Bronchial epithelial cell (primary cell): Measurements from ENCODE around the gene TERT. TPM values are rescaled to one million over a fixed set of nuclear protein-coding genes. Genes with fewer than 3 reads are reported as not detected.

Experiments used
- DNase-seq: peaks from one replicate; pipeline ENCODE4 v3.0.0-alpha.2; 2010; ENCODE audit warnings: low read depth
- FAIRE-seq: peaks from 2 replicates; lab custom pipeline; 2011; peaks lifted over from hg19 to GRCh38; lab: Jason Lieb, UNC
- H3K27me3 ChIP-seq: 2 replicates; pipeline ENCODE4 v1.5.1; 2011; ENCODE audit warnings: low read length; ENCODE audit not compliant: control insufficient read depth, insufficient read depth
- H3K36me3 ChIP-seq: 2 replicates; pipeline ENCODE4 v1.5.1; 2011; ENCODE audit warnings: low read length; ENCODE audit not compliant: control insufficient read depth, insufficient read depth
- H3K4me3 ChIP-seq: 2 replicates; pipeline ENCODE4 v1.5.1; 2011; ENCODE audit warnings: mild to moderate bottlenecking, low read depth, low read length, control low read depth
- CTCF ChIP-seq: IDR thresholded peaks from 2 replicates; pipeline ENCODE4 v1.5.1; 2011; ENCODE audit warnings: mild to moderate bottlenecking, moderate library complexity, low read length, control low read depth, inconsistent platforms; ENCODE audit not compliant: insufficient read depth, severe bottlenecking
- total RNA-seq: library from RNA; depleted of rRNA; stranded (reverse); fragments of >200 nt; gene quantifications from 2 replicates; pipeline ENCODE4 v1.2.1, GENCODE V29; 2014

The TERT gene
- total RNA-seq, 1 donor from 2014 or later = not detected

DNA sequence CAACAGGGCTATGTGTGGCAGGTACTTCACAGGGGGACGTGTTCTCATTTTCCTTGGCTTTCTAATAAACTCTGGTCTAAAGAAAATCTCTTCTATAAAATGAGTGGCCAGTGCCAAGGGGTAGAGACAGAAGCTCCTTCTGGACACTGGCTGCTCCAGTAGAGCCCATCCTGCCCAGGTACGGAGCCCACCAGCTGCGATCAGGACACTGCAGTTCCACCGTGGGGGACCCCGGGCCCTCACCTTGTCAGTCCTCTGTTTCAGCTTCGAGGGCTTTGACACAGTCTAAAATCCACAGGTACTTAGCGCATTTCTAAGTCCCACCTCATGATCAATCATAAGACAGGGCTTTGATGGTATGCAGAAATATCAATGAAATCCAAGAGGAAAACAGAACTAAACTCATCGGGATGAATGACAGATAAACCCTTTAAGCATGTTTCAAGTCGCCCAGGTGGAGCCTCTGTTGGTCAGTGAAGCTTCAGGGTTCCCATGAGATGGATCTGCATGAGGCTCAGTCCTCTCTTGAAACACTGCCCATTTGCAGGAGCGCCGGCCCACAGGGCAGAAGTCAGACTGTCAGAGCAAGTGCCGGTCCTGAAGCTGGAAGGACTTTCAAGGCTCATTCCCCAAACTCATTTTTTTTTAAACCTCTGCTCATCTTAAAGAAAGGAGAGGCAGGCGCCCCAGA is 20.3 kb upstream of the TERT start:
- DNase-seq = no peak
- Histone ChIP-seq H3K36me3 (peaks cover 7% of the 10 kb centered on the region), H3K27me3 (peaks cover 2% of the 10 kb centered on the region), H3K4me3 (no peak overlapping the region)
- TF ChIP-seq CTCF = no peak
- no peak for FAIRE-seq

GRCh38 chr5:1314564-1314982 is 19.7 kb upstream of the TERT start:
- no peak for FAIRE-seq

DNA sequence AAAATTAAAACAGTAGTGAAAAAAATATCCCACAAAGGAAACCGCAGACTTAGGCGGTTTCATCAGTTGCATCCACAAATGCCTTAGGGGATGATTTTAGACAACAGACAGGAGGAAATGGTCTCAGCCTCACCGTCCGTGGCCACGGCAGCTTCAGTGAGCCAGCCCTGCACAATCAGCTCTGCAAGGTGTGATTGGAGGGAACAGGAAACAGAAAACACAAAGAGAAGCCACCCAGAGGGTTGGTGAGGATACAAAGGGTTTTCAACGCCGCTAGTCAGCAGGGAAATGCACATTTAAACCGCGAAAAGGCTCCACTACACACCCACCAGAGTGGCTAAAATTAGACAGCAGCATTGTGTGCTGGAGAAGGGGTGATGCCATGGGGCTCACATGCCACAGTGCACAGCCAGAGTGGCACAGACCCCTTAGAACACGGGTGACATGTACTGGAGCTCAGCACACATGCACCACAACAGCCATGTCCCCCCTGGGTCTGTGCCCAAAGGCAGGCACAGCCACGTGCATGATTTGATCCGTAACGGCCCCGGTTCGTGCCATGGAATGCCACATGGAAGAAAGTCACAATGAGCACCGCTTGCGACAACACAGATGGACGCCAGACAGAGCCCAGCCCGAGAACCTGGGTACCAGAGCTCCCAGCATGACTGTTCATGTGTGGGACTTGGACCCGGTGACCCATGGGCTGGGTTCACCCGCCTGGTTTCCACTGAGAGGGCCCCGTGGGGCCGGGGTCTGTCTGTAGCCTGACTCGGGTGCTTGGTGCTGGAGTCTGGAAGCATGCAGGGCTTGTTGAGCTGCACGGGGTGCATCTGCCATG is 18.3 kb upstream of the TERT start:
- H3K4me3 ChIP-seq = no peak overlapping the region
- peaks cover 2% of the 10 kb centered on the region for H3K36me3 ChIP-seq
- FAIRE-seq (no peak), DNase-seq (no peak)
- peaks cover 3% of the 10 kb centered on the region for H3K27me3 ChIP-seq
- TF ChIP-seq CTCF = no peak

More at GRCh38 chr5:1314564-1314982, 19.7 kb upstream of the TERT start:
- peaks cover 2% of the 10 kb centered on the region for H3K27me3 ChIP-seq
- no peak for TF ChIP-seq CTCF
- DNase-seq = no peak
- peaks cover 5% of the 10 kb centered on the region for H3K36me3 ChIP-seq
- H3K4me3 ChIP-seq = no peak overlapping the region

DNA sequence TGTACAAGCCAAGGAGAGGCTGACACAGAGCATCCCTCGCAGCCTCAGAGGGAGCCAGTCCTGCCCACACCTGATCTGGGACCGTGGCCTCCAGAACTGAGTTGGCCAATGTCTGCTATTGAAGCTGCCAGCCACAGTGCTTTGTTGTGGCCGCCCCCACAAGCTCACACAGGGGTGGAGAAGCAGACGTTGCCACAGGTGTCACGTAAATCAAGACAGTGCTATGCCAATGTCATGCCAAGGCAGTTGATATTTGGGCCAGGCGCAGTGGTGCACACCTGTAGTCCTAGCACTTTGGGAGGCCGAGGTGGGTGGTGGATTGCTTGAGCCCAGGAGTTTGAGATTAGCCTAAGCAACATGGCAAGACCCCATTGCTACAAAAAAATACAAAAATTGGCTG is 17.3 kb upstream of the TERT start:
- H3K27me3 ChIP-seq = peaks cover 3% of the 10 kb centered on the region
- no peaks in the 10 kb centered on the region for H3K36me3 ChIP-seq
- FAIRE-seq (no peak), DNase-seq (no peak)
- H3K4me3 ChIP-seq = no peak overlapping the region
- TF ChIP-seq CTCF = no peak

- no peaks in the 10 kb centered on the region for H3K36me3 ChIP-seq
- no peak overlapping the region for H3K4me3 ChIP-seq
- no peak for DNase-seq
- no peak for FAIRE-seq
- peaks cover 3% of the 10 kb centered on the region for H3K27me3 ChIP-seq
- TF ChIP-seq CTCF = no peak
Observed at GRCh38 chr5:1311439-1312055, 16.7 kb upstream of the TERT start.
